WTC11 (cell line): ENCODE measurements around the gene RHOT1. TPM values are rescaled to one million over a fixed set of nuclear protein-coding genes. Genes with fewer than 3 reads are reported as not detected.

Experiments used
- ATAC-seq: fragments of 200-7000 bp; cut with Tn5 transposase; 2 replicates; pipeline ENCODE4 v1.10.0; 2021; ENCODE audit warnings: mild to moderate bottlenecking, moderate library complexity
- CTCF ChIA-PET: fragments of 300-600 bp; sonication (Branson Sonifier 250); formaldehyde crosslinking; loops from one replicate; lab custom pipeline; 2021; ENCODE audit warnings: antibody characterized with exemption; lab: Charles Lee
- POLR2A ChIA-PET: fragments of 350-600 bp; sonication (Branson Sonifier 250); formaldehyde crosslinking; loops from one replicate; lab custom pipeline; 2021; ENCODE audit warnings: antibody characterized with exemption; lab: Charles Lee
- DNase-seq: peaks from one replicate; pipeline ENCODE4 v3.0.0; 2021; ENCODE audit warnings: low spot score
- H3K27ac Mint-ChIP-seq: 2 replicates; pipeline ENCODE4 v1.8.0; 2021; ENCODE audit warnings: mixed read lengths
- H3K27me3 Mint-ChIP-seq: 2 replicates; pipeline ENCODE4 v1.8.0; 2021; ENCODE audit warnings: low read depth, mild to moderate bottlenecking, moderate library complexity, mixed read lengths
- H3K36me3 Mint-ChIP-seq: 2 replicates; pipeline ENCODE4 v1.8.0; 2021; ENCODE audit warnings: mixed read lengths
- H3K4me1 Mint-ChIP-seq: 2 replicates; pipeline ENCODE4 v1.8.0; 2022; ENCODE audit warnings: mixed read lengths
- H3K4me3 Mint-ChIP-seq: 2 replicates; pipeline ENCODE4 v1.8.0; 2021; ENCODE audit warnings: mild to moderate bottlenecking, moderate library complexity, mixed read lengths
- H3K9me3 Mint-ChIP-seq: 2 replicates; pipeline ENCODE4 v1.8.0; 2021; ENCODE audit warnings: mixed read lengths
- ARID4B ChIP-seq: sonication (generic); formaldehyde crosslinking; IDR thresholded peaks from 2 replicates; pipeline ENCODE4 v1.8.0; 2023; ENCODE audit warnings: missing genetic modification reagents, mild to moderate bottlenecking, borderline replicate concordance
- CBFB ChIP-seq: sonication (generic); formaldehyde crosslinking; IDR thresholded peaks from 2 replicates; pipeline ENCODE4 v1.8.1; 2022; ENCODE audit warnings: mild to moderate bottlenecking, low read depth, missing genetic modification reagents
- CDX4 ChIP-seq: fragments of 250-450 bp; sonication (Bioruptor Pico); IDR thresholded peaks from 2 replicates; pipeline ENCODE4 v1.9.0; 2021; ENCODE audit warnings: moderate library complexity, mild to moderate bottlenecking, inconsistent platforms, borderline replicate concordance
- CREB1 ChIP-seq: sonication (generic); formaldehyde crosslinking; IDR thresholded peaks from 2 replicates; pipeline ENCODE4 v1.8.0; 2023; ENCODE audit warnings: mild to moderate bottlenecking, missing genetic modification reagents
- ELF4 ChIP-seq: sonication (generic); formaldehyde crosslinking; IDR thresholded peaks from 2 replicates; pipeline ENCODE4 v1.8.1; 2022; ENCODE audit warnings: low read depth, mild to moderate bottlenecking, moderate library complexity, missing genetic modification reagents
- EMX1 ChIP-seq: fragments of 250-450 bp; sonication (Bioruptor Pico); IDR thresholded peaks from 2 replicates; pipeline ENCODE4 v1.8.0; 2021; ENCODE audit warnings: mild to moderate bottlenecking
- GTF2I ChIP-seq: fragments of 250-450 bp; sonication (Bioruptor Pico); conservative IDR thresholded peaks from 2 replicates; pipeline ENCODE4 v1.4.0; 2021; ENCODE audit warnings: mild to moderate bottlenecking
- IRF2 ChIP-seq: sonication (generic); formaldehyde crosslinking; IDR thresholded peaks from 2 replicates; pipeline ENCODE4 v1.8.0; 2022; ENCODE audit warnings: low read depth, missing genetic modification reagents, borderline replicate concordance
- JAZF1 ChIP-seq: fragments of 250-450 bp; sonication (Bioruptor Pico); IDR thresholded peaks from 2 replicates; pipeline ENCODE4 v1.9.0; 2021; ENCODE audit warnings: moderate library complexity, mild to moderate bottlenecking, inconsistent platforms
- JUN ChIP-seq: sonication (generic); formaldehyde crosslinking; IDR thresholded peaks from 2 replicates; pipeline ENCODE4 v1.8.0; 2023; ENCODE audit warnings: mild to moderate bottlenecking, missing genetic modification reagents
- NFATC4 ChIP-seq: fragments of 250-450 bp; sonication (Bioruptor Pico); IDR thresholded peaks from 2 replicates; pipeline ENCODE4 v1.9.0; 2021; ENCODE audit warnings: mild to moderate bottlenecking
- NFE2L1 ChIP-seq: sonication (generic); formaldehyde crosslinking; IDR thresholded peaks from 2 replicates; pipeline ENCODE4 v1.8.1; 2023; ENCODE audit warnings: missing genetic modification reagents
- PREB ChIP-seq: sonication (generic); formaldehyde crosslinking; IDR thresholded peaks from 2 replicates; pipeline ENCODE4 v1.8.1; 2022; ENCODE audit warnings: mild to moderate bottlenecking, missing genetic modification reagents, moderate library complexity, borderline replicate concordance
- PRRX2 ChIP-seq: fragments of 250-450 bp; sonication (Bioruptor Pico); IDR thresholded peaks from 2 replicates; pipeline ENCODE4 v1.8.0; 2021; ENCODE audit warnings: mild to moderate bottlenecking
- RORB ChIP-seq: fragments of 250-450 bp; sonication (Bioruptor Pico); IDR thresholded peaks from 2 replicates; pipeline ENCODE4 v1.9.0; 2021; ENCODE audit warnings: mild to moderate bottlenecking
- SMAD3 ChIP-seq: sonication (generic); formaldehyde crosslinking; IDR thresholded peaks from 2 replicates; pipeline ENCODE4 v1.8.0; 2022; ENCODE audit warnings: missing genetic modification reagents, mild to moderate bottlenecking, borderline replicate concordance
- SMAD4 ChIP-seq: sonication (generic); formaldehyde crosslinking; IDR thresholded peaks from 2 replicates; pipeline ENCODE4 v1.8.0; 2022; ENCODE audit warnings: mild to moderate bottlenecking, missing genetic modification reagents
- TCF7 ChIP-seq: sonication (generic); formaldehyde crosslinking; IDR thresholded peaks from 2 replicates; pipeline ENCODE4 v1.8.0; 2022; ENCODE audit warnings: mild to moderate bottlenecking, low read depth, missing genetic modification reagents, moderate library complexity
- ZNF138 ChIP-seq: sonication (generic); formaldehyde crosslinking; conservative IDR thresholded peaks from 2 replicates; pipeline ENCODE4 v1.8.1; 2022; ENCODE audit warnings: mild to moderate bottlenecking, moderate library complexity, missing genetic modification reagents
- ZNF232 ChIP-seq: sonication (generic); formaldehyde crosslinking; IDR thresholded peaks from 2 replicates; pipeline ENCODE4 v1.8.0; 2022; ENCODE audit warnings: mild to moderate bottlenecking, missing genetic modification reagents
- ZNF317 ChIP-seq: sonication (generic); formaldehyde crosslinking; IDR thresholded peaks from 2 replicates; pipeline ENCODE4 v1.8.1; 2023; ENCODE audit warnings: low read depth, mild to moderate bottlenecking, moderate library complexity, missing genetic modification reagents, borderline replicate concordance
- ZNF416 ChIP-seq: fragments of 250-450 bp; sonication (Bioruptor Pico); IDR thresholded peaks from 2 replicates; pipeline ENCODE4 v1.9.0; 2021; ENCODE audit warnings: mild to moderate bottlenecking, inconsistent platforms
- ZNF423 ChIP-seq: fragments of 250-450 bp; sonication (Bioruptor Pico); IDR thresholded peaks from 2 replicates; pipeline ENCODE4 v2.1.2; 2022; ENCODE audit warnings: mild to moderate bottlenecking, moderate library complexity
- total RNA-seq: library from RNA; stranded (reverse); gene quantifications from 3 replicates; pipeline ENCODE4 v1.2.3, GENCODE V29; 2021
- TF ChIP-seq, protein P1 (sequence below): sonication (generic); formaldehyde crosslinking; IDR thresholded peaks from 2 replicates; pipeline ENCODE4 v1.8.0; 2023; ENCODE audit warnings: mild to moderate bottlenecking, missing genetic modification reagents
- TF ChIP-seq, protein P2 (sequence below): sonication (generic); formaldehyde crosslinking; IDR thresholded peaks from 2 replicates; pipeline ENCODE4 v1.8.0; 2022; ENCODE audit warnings: missing genetic modification reagents

The RHOT1 gene
- total RNA-seq, 1 experiment from 2014 or later, result 28.9 TPM

- Mint-ChIP-seq H3K36me3 (no peaks in the 10 kb centered on the region), H3K9me3 (no peaks in the 10 kb centered on the region), H3K4me1 (peaks cover 41% of the 10 kb centered on the region), H3K27ac (no peak overlapping the region), H3K27me3 (peaks cover 44% of the 10 kb centered on the region), H3K4me3 (peak overlapping the region; percentile 73)
- peak; percentile 72 for DNase-seq
- ChIA-PET POLR2A (interaction anchor here (1.3 kb wide), 1 partner anchor 13 kb away, joined by 3 read pairs; no protein-coding TSS in a partner anchor), CTCF (interaction anchor here (0.7 to 2.7 kb wide), 13 partner anchors 10 to 178 kb away, joined by 3 to 23 read pairs (median 4); partner anchors contain the start of gene PSMD11)
- peak; percentile 27 for ATAC-seq
- TF ChIP-seq ZNF423, result no peak
- no peak for TF ChIP-seq PREB
- TF ChIP-seq EMX1, result no peak
- no peak for TF ChIP-seq PRRX2 (CRISPR knock-in tag)
- TF ChIP-seq ARID4B, result no peak; the same call in 1 of the 2 replicates
- 0 out of 2 replicates have a peak, but pooled peaks have one; percentile 24 for TF ChIP-seq ZNF317 (CRISPR knock-in tag)
- TF ChIP-seq SMAD3 (CRISPR knock-in tag), result no peak
- TF ChIP-seq, protein P1, sequence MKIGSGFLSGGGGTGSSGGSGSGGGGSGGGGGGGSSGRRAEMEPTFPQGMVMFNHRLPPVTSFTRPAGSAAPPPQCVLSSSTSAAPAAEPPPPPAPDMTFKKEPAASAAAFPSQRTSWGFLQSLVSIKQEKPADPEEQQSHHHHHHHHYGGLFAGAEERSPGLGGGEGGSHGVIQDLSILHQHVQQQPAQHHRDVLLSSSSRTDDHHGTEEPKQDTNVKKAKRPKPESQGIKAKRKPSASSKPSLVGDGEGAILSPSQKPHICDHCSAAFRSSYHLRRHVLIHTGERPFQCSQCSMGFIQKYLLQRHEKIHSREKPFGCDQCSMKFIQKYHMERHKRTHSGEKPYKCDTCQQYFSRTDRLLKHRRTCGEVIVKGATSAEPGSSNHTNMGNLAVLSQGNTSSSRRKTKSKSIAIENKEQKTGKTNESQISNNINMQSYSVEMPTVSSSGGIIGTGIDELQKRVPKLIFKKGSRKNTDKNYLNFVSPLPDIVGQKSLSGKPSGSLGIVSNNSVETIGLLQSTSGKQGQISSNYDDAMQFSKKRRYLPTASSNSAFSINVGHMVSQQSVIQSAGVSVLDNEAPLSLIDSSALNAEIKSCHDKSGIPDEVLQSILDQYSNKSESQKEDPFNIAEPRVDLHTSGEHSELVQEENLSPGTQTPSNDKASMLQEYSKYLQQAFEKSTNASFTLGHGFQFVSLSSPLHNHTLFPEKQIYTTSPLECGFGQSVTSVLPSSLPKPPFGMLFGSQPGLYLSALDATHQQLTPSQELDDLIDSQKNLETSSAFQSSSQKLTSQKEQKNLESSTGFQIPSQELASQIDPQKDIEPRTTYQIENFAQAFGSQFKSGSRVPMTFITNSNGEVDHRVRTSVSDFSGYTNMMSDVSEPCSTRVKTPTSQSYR, result no peak
- TF ChIP-seq JUN, result no peak
- TF ChIP-seq ZNF138, result 0 out of 2 replicates have a peak, but pooled peaks have one; percentile 19
- no peak for TF ChIP-seq NFATC4 (CRISPR knock-in tag)
- TF ChIP-seq ELF4, result no peak
- no peak for TF ChIP-seq TCF7 (CRISPR knock-in tag)
- no peak for TF ChIP-seq NFE2L1 (CRISPR knock-in tag)
- no peak for TF ChIP-seq SMAD4 (CRISPR knock-in tag)
- no peak for TF ChIP-seq ZNF416 (CRISPR knock-in tag)
- TF ChIP-seq ZNF232 (CRISPR knock-in tag), result no peak
- TF ChIP-seq, protein P2, sequence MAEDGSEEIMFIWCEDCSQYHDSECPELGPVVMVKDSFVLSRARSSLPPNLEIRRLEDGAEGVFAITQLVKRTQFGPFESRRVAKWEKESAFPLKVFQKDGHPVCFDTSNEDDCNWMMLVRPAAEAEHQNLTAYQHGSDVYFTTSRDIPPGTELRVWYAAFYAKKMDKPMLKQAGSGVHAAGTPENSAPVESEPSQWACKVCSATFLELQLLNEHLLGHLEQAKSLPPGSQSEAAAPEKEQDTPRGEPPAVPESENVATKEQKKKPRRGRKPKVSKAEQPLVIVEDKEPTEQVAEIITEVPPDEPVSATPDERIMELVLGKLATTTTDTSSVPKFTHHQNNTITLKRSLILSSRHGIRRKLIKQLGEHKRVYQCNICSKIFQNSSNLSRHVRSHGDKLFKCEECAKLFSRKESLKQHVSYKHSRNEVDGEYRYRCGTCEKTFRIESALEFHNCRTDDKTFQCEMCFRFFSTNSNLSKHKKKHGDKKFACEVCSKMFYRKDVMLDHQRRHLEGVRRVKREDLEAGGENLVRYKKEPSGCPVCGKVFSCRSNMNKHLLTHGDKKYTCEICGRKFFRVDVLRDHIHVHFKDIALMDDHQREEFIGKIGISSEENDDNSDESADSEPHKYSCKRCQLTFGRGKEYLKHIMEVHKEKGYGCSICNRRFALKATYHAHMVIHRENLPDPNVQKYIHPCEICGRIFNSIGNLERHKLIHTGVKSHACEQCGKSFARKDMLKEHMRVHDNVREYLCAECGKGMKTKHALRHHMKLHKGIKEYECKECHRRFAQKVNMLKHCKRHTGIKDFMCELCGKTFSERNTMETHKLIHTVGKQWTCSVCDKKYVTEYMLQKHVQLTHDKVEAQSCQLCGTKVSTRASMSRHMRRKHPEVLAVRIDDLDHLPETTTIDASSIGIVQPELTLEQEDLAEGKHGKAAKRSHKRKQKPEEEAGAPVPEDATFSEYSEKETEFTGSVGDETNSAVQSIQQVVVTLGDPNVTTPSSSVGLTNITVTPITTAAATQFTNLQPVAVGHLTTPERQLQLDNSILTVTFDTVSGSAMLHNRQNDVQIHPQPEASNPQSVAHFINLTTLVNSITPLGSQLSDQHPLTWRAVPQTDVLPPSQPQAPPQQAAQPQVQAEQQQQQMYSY, result peak; percentile 50
- TF ChIP-seq CDX4 (CRISPR knock-in tag), result no peak
- no peak for TF ChIP-seq CREB1 (CRISPR knock-in tag)
- TF ChIP-seq IRF2 (CRISPR knock-in tag), result no peak
- no peak for TF ChIP-seq RORB (CRISPR knock-in tag)
- TF ChIP-seq GTF2I (CRISPR knock-in tag), result no peak
- no peak for TF ChIP-seq CBFB (CRISPR knock-in tag)
- no peak for TF ChIP-seq JAZF1 (CRISPR knock-in tag)
Measured at GRCh38 chr17:32266389-32267301, 124.3 kb downstream of the RHOT1 start.
